ENCODE results near the gene PPP1R27. TPM values are rescaled to one million over a fixed set of nuclear protein-coding genes. Genes with fewer than 3 reads are reported as not detected.
A peak's percentile ranks its signal among the peaks of the same experiment; 100 is the strongest.

Gene PPP1R27
- total and polyA plus RNA-seq, 9 of the 15 experiments (the other 6 are each of a cell fraction or from before 2014, with no cell fraction given) = 0.29 to 6.9 (median 1.5) TPM; not detected in 2

GRCh38 chr17:81858967-81859905, 24.4 kb upstream of the PPP1R27 start (continued):
- TF ChIP-seq RBM14 (IDR thresholded peaks at IDR 0.05; ENCODE audit: borderline replicate concordance, insufficient read depth, low read depth, low read length) (no peak), SIX5 (IDR thresholded peaks at IDR 0.05; ENCODE audit: borderline replicate concordance in 1 of 2, insufficient read depth in 1 of 2, low read depth in 1 of 2, low read length in 2 of 2) (no peak), RBM25 (IDR thresholded peaks at IDR 0.05; ENCODE audit: low read depth, low read length, severe bottlenecking) (no peak), TGIF2 (CRISPR knock-in tag; IDR thresholded peaks at IDR 0.05) (no peak), HBP1 (CRISPR knock-in tag; IDR thresholded peaks at IDR 0.05) (no peak), HDAC3 (IDR thresholded peaks at IDR 0.05; ENCODE audit: borderline replicate concordance, partially characterized antibody) (no peak), ATF7 (IDR thresholded peaks at IDR 0.05) (no peak), ZNF395 (CRISPR knock-in tag; IDR thresholded peaks at IDR 0.05) (no peak), HLTF (IDR thresholded peaks at IDR 0.05) (no peak), NUFIP1 (IDR thresholded peaks at IDR 0.05; ENCODE audit: partially characterized antibody) (no peak), SMC3 (conservative IDR thresholded peaks at IDR 0.05; ENCODE audit: insufficient read depth, low read depth, low read length) (no peak), SPI1 (IDR thresholded peaks at IDR 0.05; ENCODE audit: borderline replicate concordance, low read depth, low read length) (peak; percentile 35; the same call in 1 of the 2 replicates), RBBP5 (IDR thresholded peaks at IDR 0.05; ENCODE audit: borderline replicate concordance, insufficient read depth, low read length, poor library complexity, severe bottlenecking) (peak; percentile 20)
- TF ChIP-seq, protein P1, sequence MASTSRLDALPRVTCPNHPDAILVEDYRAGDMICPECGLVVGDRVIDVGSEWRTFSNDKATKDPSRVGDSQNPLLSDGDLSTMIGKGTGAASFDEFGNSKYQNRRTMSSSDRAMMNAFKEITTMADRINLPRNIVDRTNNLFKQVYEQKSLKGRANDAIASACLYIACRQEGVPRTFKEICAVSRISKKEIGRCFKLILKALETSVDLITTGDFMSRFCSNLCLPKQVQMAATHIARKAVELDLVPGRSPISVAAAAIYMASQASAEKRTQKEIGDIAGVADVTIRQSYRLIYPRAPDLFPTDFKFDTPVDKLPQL (IDR thresholded peaks at IDR 0.05; ENCODE audit: extremely low read depth, insufficient read length) = no peak
- TF ChIP-seq, protein P2, sequence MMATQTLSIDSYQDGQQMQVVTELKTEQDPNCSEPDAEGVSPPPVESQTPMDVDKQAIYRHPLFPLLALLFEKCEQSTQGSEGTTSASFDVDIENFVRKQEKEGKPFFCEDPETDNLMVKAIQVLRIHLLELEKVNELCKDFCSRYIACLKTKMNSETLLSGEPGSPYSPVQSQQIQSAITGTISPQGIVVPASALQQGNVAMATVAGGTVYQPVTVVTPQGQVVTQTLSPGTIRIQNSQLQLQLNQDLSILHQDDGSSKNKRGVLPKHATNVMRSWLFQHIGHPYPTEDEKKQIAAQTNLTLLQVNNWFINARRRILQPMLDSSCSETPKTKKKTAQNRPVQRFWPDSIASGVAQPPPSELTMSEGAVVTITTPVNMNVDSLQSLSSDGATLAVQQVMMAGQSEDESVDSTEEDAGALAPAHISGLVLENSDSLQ (IDR thresholded peaks at IDR 0.05) = no peak
- TF ChIP-seq, protein P3, sequence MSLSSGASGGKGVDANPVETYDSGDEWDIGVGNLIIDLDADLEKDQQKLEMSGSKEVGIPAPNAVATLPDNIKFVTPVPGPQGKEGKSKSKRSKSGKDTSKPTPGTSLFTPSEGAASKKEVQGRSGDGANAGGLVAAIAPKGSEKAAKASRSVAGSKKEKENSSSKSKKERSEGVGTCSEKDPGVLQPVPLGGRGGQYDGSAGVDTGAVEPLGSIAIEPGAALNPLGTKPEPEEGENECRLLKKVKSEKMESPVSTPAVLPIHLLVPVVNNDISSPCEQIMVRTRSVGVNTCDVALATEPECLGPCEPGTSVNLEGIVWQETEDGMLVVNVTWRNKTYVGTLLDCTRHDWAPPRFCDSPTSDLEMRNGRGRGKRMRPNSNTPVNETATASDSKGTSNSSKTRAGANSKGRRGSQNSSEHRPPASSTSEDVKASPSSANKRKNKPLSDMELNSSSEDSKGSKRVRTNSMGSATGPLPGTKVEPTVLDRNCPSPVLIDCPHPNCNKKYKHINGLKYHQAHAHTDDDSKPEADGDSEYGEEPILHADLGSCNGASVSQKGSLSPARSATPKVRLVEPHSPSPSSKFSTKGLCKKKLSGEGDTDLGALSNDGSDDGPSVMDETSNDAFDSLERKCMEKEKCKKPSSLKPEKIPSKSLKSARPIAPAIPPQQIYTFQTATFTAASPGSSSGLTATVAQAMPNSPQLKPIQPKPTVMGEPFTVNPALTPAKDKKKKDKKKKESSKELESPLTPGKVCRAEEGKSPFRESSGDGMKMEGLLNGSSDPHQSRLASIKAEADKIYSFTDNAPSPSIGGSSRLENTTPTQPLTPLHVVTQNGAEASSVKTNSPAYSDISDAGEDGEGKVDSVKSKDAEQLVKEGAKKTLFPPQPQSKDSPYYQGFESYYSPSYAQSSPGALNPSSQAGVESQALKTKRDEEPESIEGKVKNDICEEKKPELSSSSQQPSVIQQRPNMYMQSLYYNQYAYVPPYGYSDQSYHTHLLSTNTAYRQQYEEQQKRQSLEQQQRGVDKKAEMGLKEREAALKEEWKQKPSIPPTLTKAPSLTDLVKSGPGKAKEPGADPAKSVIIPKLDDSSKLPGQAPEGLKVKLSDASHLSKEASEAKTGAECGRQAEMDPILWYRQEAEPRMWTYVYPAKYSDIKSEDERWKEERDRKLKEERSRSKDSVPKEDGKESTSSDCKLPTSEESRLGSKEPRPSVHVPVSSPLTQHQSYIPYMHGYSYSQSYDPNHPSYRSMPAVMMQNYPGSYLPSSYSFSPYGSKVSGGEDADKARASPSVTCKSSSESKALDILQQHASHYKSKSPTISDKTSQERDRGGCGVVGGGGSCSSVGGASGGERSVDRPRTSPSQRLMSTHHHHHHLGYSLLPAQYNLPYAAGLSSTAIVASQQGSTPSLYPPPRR (CRISPR knock-in tag; IDR thresholded peaks at IDR 0.05; ENCODE audit: borderline replicate concordance) = no peak
